ENCODE data around the gene BNIP2.
"Not testable (repeated sequence)": the region's sequence is repeated elsewhere in the genome, so short reads cannot be mapped to it uniquely, and the experiment has no call there.

Gene BNIP2, protein sequence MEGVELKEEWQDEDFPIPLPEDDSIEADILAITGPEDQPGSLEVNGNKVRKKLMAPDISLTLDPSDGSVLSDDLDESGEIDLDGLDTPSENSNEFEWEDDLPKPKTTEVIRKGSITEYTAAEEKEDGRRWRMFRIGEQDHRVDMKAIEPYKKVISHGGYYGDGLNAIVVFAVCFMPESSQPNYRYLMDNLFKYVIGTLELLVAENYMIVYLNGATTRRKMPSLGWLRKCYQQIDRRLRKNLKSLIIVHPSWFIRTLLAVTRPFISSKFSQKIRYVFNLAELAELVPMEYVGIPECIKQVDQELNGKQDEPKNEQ

DNA sequence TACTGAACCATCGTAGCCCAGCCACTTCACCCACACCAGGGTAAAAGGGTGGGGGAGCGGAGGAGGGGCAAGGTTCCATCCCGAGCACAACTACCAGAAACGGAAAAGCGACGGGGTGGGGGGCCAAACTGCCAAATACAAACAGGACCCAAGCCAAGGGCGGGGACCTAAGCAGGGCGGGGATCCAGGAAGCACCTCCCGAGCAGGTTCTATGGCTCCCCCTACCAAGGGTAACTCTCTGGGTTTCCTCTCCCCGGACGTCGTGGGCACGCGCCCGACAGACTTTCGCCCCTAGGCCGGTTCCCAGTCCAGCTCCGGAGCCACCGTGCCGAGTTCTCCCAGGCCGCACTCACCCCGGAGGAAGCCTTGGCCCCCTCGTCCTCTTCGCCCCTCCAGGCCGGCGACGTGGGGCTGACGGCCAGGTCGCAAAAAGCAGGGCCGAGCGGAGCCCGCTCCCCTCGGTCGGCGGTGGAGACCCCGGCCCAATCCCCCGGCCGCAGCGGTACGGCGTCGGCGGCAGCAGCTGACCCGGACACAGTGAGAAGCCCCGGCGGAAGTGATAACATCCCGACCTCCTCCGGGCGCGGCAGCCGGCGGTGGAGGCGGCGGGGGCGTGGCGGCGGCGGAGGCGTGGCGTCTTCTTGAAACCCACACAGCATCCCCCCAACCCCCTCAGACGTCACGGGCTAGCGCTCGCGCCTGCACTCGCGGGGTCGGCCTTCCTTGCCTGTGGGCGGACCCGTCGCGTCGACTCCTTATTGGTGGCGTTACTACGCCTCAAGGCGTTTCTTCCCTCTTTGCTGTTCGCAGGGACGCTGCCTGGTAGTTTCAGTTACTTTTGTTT is at the start of gene BNIP2:
TSS of gene BNIP2 (minus strand) at position 539 of the 844 bp plus-strand sequence. CDS start 6,863 bp downstream, outside the sequence.
- peak; percentile 98 for DNase-seq (ENCODE audit: low read depth)

GRCh38 chr15:59738676-59739075 is 49.6 kb upstream of the BNIP2 start:
- no peak for DNase-seq (ENCODE audit: low read depth)

DNA sequence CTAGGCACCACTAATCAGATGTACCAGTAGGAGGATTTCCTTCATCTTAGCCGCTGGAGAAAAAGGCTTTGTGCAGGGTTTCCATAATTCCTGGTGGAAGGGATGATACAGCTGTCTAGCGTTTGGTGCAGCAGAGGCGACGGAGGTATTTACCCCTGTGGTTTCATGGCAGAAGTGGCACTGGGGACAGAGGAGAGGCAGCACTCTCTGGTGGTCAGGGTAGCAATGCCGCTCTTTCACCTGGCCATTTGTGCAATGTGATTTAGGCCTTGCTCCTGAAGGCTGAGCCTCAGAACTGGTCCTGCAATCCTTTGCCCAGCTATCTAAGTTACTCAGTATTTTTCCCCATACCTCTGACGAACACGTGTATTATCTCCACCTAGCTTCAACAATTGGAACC is 47.1 kb upstream of the BNIP2 start:
- DNase-seq (ENCODE audit: low read depth), result no peak

- DNase-seq (ENCODE audit: low read depth), result no peak
Measured at GRCh38 chr15:59725151-59725486, 36.0 kb upstream of the BNIP2 start.

- no peak for DNase-seq (ENCODE audit: low read depth)
Measured at GRCh38 chr15:59723687-59724346, 34.7 kb upstream of the BNIP2 start.

- no peak for DNase-seq (ENCODE audit: low read depth)
Measured at GRCh38 chr15:59722476-59722875, 33.4 kb upstream of the BNIP2 start.

DNA sequence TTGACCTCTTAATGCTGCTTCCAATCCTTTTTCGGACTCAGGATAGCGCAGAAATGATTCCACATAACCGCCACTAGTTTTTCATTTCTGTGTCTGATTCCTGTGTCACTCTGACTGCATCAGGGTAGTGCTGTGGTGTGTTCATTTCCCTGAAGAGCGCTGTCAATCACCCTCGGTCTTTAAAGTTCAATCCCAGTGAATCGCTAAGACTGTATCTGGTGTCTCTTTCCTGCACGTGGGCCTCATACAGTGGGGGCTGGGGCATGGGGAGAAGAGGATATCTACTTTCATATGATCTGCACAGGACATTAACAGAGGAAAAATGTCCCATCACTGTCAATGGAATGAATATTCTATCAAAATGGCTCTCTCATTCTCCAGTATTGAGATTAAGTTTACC is 32.9 kb upstream of the BNIP2 start:
- no peak for DNase-seq (ENCODE audit: low read depth)

DNA sequence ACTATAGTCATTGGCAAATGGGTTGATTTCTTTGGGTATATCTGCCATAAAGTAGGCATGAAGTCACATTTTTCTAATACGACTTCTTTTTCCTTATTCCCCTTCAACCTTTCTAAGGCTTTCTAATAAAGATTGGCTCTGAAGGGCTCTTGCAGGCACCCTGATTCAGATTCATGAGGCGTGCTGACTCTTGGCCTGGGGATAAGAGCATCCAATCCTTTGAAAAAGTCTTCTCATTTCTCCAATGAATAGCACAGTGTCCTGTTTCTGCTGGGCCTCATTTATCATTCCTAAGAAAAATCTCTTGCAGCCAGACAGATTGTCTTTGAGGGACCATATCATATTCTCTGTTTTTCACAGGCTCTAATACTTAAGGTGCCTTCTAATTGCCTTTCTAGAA is 32.3 kb upstream of the BNIP2 start:
- DNase-seq (ENCODE audit: low read depth), result no peak

DNA sequence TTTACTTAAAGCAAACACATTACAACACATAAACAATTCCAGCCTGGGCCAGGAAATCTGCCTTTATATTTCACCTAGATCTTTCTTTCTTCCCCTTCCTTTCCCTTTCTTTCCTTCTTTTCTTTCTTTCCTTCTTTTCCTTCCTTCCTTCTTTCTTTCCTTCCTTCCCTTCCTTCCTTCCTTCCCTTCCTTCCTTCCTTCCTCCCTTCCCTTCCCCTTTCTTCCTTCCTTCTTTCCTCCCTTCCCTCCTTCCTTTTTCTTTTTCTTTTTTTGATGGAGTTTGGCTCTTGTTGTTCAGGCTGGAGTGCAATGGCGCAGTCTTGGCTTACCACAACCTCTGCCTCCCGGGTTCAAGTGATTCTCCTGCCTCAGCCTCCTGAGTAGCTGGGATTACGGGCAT is 24.1 kb upstream of the BNIP2 start:
- DNase-seq (ENCODE audit: low read depth), result no peak

DNA sequence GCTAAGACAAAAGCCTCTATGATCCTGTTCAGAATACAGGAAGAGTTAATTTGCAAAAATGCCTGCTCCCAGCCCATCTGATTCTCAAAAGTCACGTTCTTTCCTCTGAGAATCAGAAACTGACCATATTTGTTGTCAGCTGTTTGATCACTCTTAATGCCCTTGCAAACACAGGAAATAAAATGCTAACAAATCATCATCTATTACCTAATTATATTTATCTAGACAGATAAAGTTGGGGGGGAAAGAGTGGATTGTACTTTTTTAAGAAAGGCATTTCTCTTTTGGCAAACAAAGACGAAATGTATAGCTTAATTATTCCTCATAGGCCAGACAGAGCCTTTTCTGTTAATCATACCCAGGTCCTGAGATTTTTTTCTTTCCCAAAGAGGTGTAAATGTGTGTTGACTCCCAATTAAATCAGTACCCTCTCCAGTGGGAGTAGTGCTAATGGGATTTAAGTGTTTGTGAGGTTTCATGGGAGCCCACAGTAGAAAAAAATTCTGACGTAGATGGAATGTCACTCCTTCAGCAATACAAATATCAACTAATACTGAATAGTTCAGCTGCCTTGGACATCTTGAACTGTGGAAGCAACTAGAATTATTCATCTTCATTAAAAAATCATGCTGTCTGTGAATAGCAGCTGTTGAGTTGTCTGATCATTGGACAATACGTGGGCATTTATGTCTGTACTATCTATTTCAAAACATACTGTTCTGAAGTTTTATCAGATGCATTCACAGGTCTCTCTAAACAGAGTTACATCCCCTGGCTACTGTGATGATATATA is 22.5 kb upstream of the BNIP2 start:
- no peak for DNase-seq (ENCODE audit: low read depth)

- DNase-seq (ENCODE audit: low read depth), result no peak
Measured at GRCh38 chr15:59707619-59708018, 18.5 kb upstream of the BNIP2 start.

DNA sequence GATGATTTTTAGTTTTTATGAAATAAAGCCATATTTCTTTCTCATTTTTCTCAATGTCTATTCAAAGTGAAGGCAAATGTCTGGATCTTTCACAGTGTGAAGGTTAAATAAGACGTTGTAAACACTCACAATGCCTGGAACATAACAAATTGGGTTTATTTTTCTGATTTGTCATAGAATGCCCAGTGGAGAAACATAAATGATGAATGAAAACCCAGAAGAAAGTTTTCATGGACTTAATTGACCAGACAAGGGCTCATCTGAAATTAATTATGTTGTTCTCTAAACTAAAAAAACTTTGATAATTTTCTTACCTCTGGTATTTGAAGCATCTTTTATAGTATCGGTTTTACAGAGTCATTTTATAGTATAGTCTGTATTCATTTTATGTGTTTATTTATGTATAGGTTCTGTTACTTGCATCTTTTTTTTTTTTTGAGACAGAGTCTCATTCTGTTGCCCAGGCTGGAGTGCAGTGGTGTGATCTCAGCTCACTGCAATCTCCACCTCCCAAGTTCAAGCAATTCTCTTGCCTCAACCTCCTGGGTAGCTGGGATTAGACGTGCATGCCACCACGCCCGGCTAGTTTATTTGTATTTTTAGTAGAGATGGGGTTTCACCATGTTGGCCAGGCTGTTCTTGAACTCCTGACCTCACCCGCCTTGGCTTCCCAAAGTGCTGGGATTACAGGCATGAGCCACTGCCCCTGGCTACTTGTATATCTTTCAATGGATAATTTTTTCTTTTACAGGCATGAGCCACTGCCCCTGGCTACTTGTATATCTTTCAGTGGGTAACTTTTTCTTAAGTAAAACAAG is 15.1 kb upstream of the BNIP2 start:
- DNase-seq (ENCODE audit: low read depth), result no peak

DNA sequence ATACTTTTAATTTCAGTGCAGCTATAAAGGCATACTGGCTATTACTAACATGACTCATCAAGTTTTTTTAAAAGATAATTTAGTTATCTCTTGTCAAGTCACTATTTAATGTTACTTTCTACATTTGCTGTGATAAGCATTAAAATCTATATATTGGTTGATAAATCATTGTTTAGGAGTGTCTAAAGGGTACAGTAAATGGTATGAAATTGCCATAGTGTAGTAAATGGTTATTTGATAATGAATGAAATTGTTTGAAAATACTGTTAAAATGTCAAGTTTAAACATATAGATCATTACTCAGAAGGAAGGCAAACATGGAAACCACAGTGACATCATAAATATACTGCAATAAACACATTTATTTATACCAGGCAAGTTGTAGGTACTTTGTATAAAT is 13.2 kb upstream of the BNIP2 start:
- DNase-seq (ENCODE audit: low read depth), result peak; percentile 19

DNA sequence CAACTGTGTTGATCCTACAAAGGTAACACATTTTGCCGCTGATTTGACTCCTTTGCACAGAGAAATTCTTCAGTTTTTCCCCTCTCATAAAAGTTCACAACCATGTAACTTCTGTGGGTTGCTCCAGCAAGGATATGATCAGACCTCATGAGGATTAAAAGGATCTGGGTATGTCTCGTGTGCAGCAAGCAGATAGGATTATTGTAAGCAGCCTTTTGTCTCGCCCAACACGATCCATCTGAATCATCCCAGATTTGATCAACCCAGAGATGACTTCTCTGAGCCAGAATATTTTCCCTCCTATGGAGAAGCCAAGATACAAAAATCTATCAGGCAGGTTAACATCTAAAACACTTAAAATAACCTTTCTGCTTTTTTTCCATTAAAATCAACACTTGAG is 12.8 kb upstream of the BNIP2 start:
- DNase-seq (ENCODE audit: low read depth), result peak; percentile 30

GRCh38 chr15:59699810-59700431 is 10.8 kb upstream of the BNIP2 start:
- DNase-seq (ENCODE audit: low read depth), result peak; percentile 78

GRCh38 chr15:59698065-59698464 is 8.9 kb upstream of the BNIP2 start:
- DNase-seq (ENCODE audit: low read depth), result not testable (repeated sequence)

DNA sequence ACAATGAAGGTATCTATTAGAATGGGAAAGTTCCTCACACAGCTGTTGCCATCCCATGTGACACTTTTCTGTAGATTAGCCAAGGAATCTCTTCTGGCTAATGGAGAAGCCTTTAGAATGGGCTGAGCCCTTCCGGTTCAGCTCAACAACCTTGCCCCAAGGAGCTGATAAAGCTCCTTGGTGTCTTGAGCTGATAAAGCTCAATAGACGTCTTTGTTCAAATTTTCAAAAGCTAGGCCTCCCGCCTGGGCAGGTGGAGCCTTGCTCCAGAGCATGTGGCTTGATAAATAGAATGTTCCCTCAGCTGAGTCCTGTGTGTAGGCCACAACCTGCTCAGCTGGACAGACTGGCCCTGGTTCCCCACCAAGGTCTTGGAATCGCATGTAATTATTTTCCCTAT is 7.2 kb upstream of the BNIP2 start:
- no peak for DNase-seq (ENCODE audit: low read depth)

- DNase-seq (ENCODE audit: low read depth), result no peak
Measured at GRCh38 chr15:59694779-59695178, 5.7 kb upstream of the BNIP2 start.

- peak; percentile 67 for DNase-seq (ENCODE audit: low read depth)
Measured at GRCh38 chr15:59691194-59691805, 2.2 kb upstream of the BNIP2 start.

GRCh38 chr15:59689626-59690236 is 611 bp upstream of the BNIP2 start:
- peak; percentile 77 for DNase-seq (ENCODE audit: low read depth)

Data from ELR (cell line).